ENCODE measurements around the gene IL36B. TPM values are rescaled to one million over a fixed set of nuclear protein-coding genes. Genes with fewer than 3 reads are reported as not detected.

Gene IL36B
- total RNA-seq (ENCODE audit: low replicate concordance): not detected in 2 replicates

DNA sequence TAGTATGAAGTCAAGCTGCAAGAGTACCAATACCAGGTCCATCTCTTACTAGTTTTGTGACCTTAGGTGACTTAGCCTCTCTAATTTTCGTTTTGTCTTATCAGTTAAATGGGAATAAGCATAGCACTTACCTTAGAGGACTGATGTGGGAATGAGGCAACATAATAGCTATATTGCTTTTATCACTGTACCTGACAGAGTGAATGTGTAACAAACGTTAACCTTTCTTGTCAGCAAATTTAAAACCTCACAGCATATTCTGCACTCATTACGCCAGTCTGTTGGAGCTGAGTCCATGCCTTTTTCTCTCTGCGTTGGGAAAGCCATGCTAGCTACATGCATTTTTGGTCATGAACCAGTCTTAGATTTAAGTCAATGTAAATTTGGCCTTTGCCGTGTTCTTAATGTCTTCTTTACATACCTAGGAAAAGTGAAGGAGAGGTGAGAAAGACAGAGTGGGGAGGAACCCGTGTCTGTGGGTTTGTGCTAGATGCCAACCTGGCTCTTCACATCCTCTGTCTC is at the start of gene IL36B:
TSS of gene IL36B (minus strand) at position 472 of the 522 bp plus-strand sequence.

DNA sequence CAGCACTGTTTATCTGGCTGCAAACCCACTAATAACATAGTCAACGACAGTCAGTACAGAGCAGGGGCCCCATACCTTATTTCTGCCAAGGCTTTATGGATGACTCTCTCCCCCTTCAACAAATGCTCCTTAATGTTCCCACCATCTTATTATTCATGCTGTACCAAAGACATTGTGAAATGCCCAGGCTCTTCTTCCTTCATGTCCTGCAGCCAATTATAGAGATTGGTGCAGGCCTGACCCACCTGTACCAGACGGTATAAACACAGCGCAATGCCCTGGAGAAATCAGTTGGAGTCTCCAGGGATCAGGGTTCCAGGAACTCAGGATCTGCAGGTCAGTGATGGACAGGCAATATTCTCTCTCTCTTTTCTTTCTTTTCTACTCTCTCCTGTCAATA is 15.0 kb upstream of the IL36B start, which contains the start of gene IL1F10:
TSS of gene IL1F10 (plus strand) at position 290 of the 400 bp plus-strand sequence. CDS start 4,769 bp downstream, outside the sequence.

DNA sequence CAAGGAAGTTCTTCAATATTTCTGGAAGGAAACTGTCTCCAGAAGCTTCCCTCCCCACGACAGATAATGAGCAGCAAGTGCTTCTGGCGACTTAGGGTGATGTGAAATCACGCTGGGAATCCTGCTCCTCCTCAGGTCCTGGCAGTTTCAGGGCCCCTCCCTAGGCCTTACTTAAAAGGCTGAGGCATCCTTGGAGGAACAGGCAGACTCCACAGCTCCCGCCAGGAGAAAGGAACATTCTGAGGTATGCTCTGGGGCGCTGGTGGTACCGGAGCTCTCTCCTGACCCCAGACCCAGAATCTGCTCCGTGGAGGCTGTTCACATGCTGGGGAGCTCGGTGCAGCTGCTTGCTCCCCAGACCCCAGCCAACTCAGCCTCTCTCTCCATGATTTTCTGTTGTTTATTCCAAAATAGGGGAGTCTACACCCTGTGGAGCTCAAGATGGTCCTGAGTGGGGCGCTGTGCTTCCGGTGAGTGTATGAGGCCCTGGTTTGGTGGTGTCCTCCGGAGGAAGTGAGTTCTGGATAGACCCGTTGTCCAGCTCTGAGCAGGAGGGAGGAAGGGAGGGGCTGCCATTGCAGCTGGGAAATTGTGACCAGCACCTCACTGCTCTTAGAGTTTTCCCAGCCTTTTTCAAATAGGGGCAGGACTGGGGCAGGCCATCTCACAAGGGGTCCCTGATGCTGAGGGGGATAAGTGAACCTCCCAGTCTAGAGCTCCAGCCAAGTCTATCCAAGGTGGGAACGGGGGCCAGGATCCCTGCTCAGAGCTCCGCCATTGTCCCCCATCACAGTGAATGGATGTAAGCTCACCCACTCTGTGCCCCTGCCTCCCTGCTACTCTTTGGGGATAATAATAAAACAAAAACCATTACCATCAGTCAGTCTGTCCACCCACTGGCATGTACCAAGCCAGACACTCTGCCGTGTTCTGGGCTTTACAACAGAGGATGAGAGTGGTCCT is 6.6 kb upstream of the IL36B start, which contains the start of gene IL36RN:
TSS of gene IL36RN (plus strand) at position 201 of the 963 bp plus-strand sequence. CDS start at position 442, 241 bp downstream.

GRCh38 chr2:113005030-113005509 is 47.6 kb downstream of the IL36B start, which contains the start of gene IL36A:
IL36A (plus strand) TSS chr2:113005459; CDS start chr2:113005872, 413 bp downstream.

DNA sequence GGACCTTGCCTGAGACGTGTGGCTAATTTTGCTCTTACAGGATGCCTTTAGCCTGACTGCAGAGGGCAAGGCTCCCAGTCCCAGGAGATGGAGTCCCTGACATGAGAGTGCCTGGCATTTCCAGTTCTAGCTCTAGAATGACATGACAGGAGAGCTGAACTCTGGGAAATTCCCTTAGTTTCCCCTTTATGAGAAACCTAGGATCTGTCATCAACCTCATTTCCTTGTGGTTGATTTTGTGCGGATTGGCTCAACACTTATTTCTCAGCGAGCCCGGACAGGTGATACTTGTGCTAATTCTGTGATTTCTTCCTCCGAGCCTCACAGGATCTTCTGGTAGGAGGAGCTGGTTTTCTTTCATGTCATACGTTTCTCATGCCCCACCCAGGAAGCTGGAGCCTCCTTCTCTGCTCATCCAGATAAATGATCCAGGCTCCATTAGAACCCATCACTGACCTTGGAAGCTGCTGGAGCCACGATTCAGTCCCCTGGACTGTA is 75.1 kb downstream of the IL36B start, which contains the start of gene IL36G:
TSS of gene IL36G (plus strand) at position 448 of the 498 bp plus-strand sequence. CDS start 633 bp downstream, outside the sequence.

Other genes starting within 250 kb of the IL36B start
- gene IL1B, start 216.1 kb downstream of the IL36B start, total RNA-seq (ENCODE audit: low replicate concordance): 0.82 and 60.4 TPM in 2 replicates
- gene IL37, start 141.7 kb downstream of the IL36B start, total RNA-seq (ENCODE audit: low replicate concordance): not detected in 2 replicates
- gene IL36G, start 74.9 kb downstream of the IL36B start, total RNA-seq (ENCODE audit: low replicate concordance): not detected in 2 replicates
- gene IL36A, start 47.4 kb downstream of the IL36B start, total RNA-seq (ENCODE audit: low replicate concordance): not detected in 2 replicates
- not detected in 2 replicates for gene IL36RN, start 6.3 kb upstream of the IL36B start, total RNA-seq (ENCODE audit: low replicate concordance)
- not detected in 2 replicates for gene IL1F10, start 15.1 kb upstream of the IL36B start, total RNA-seq (ENCODE audit: low replicate concordance)
- 0.08 TPM in 1 of 2 replicates, not detected in the other for gene IL1RN, start 74.7 kb upstream of the IL36B start, total RNA-seq (ENCODE audit: low replicate concordance)
- 0.08 and 0.59 TPM in 2 replicates for gene PSD4, start 121.1 kb upstream of the IL36B start, total RNA-seq (ENCODE audit: low replicate concordance)
- gene PAX8, start 226.1 kb upstream of the IL36B start, total RNA-seq (ENCODE audit: low replicate concordance): 0.35 TPM in 1 of 2 replicates, not detected in the other

Measured in smooth muscle cell of the coronary artery (primary cell).